K562 (cell line): Measurements from ENCODE around the gene SIK3. TPM values are rescaled to one million over a fixed set of nuclear protein-coding genes. Genes with fewer than 3 reads are reported as not detected.

Experiments used
- CEBPG ChIP-seq, 3 experiments: fragments of 200-800 bp in 1 of 3; sonication (Bioruptor generic) in 1 of 3; sonication (generic) in 1 of 3; formaldehyde crosslinking in 1 of 3; IDR thresholded peaks in 2 of 3; conservative IDR thresholded peaks in 1 of 3; 2 replicates each; pipeline versions ENCODE4 v1.6.1 to v1.8.0; 2016 to 2022; ENCODE audit warnings: missing compliant biosample characterization in 2 of 3, missing genetic modification characterization in 2 of 3, mild to moderate bottlenecking in 1 of 3, missing genetic modification reagents in 1 of 3
- EZH2 ChIP-seq: IDR thresholded peaks from 2 replicates; pipeline ENCODE4 v1.6.1; 2012; ENCODE audit warnings: low read depth, mild to moderate bottlenecking, inconsistent platforms, low read length, borderline replicate concordance
- ZNF507 ChIP-seq: conservative IDR thresholded peaks from 2 replicates; pipeline ENCODE4 v1.6.1; 2017; ENCODE audit warnings: missing genetic modification characterization, missing compliant biosample characterization
- ZNF79 ChIP-seq: fragments of 250-450 bp; sonication (Bioruptor Pico); IDR thresholded peaks from 2 replicates; pipeline ENCODE4 v1.4.0; 2020; ENCODE audit warnings: low read depth, mild to moderate bottlenecking, moderate library complexity
- polyA plus RNA-seq, 8 experiments: library from polyadenylated mRNA; depleted of rRNA in 4 of 8; stranded (reverse) in 5 of 8; unstranded in 3 of 8; fragments of >200 nt; fragmentation: Nextera tagmentation in 2 of 8; fragmentation: Illumina TruSeq in 1 of 8; extraction: Ambion mirVana in 2 of 8; extraction: Trizol in 1 of 8; gene quantifications; 2 replicates each; pipeline versions ENCODE4 v1.2.1 to v1.2.3, GENCODE V29; 2011 to 2014; ENCODE audit warnings: inconsistent platforms in 1 of 8, missing spikeins in 1 of 8
- total RNA-seq, 7 experiments: library from RNA; depleted of rRNA in 6 of 7; stranded (reverse); fragments of >200 nt in 6 of 7; fragmentation: Illumina TruSeq in 2 of 7; extraction: Trizol in 2 of 7; gene quantifications; 2 replicates each; pipeline versions ENCODE4 v1.2.1 to v1.2.3, GENCODE V29; 2011 to 2021; ENCODE audit warnings: low replicate concordance in 1 of 7
- TF ChIP-seq, protein P1 (sequence below): sonication (generic); formaldehyde crosslinking; IDR thresholded peaks from 2 replicates; pipeline ENCODE4 v1.8.0; 2023; ENCODE audit warnings: missing genetic modification reagents, mild to moderate bottlenecking, borderline replicate concordance

SIK3 gene
- total and polyA plus RNA-seq, 9 of the 15 experiments (the other 6 are each of a cell fraction or from before 2014, with no cell fraction given): 1.6 to 21.6 (median 8.0) TPM

DNA sequence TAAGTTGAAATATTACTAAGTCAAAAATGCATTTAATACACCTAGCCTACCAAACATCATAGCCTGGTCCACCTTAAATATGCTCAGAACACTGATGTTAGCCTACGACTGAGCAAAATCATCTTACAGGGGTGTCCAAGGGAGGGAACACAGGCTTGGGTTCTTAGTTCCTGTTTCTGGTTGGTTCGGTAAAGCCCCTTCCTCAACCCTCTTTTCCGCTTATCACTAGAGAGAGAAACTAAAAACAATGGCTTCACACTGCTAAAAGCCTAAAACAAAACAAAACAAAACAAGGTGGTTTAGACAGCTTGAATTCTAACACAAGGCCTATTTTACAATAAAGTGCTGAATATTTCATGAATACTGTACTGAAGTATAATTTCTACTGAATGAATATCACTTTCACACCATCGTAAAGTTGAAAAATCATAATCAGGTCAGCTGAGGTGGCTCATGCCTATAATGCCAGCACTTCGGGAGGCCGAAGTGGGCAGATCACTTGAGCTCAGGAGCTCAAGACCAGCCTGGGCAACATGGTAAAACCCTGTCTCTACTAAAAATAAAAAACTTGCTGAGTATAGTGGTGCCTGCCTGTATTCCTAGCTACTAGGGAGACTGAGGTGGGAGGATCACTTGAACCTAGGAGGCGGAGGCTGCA lies 118.0 kb downstream of the SIK3 start (continued):
- TF ChIP-seq, protein P1, sequence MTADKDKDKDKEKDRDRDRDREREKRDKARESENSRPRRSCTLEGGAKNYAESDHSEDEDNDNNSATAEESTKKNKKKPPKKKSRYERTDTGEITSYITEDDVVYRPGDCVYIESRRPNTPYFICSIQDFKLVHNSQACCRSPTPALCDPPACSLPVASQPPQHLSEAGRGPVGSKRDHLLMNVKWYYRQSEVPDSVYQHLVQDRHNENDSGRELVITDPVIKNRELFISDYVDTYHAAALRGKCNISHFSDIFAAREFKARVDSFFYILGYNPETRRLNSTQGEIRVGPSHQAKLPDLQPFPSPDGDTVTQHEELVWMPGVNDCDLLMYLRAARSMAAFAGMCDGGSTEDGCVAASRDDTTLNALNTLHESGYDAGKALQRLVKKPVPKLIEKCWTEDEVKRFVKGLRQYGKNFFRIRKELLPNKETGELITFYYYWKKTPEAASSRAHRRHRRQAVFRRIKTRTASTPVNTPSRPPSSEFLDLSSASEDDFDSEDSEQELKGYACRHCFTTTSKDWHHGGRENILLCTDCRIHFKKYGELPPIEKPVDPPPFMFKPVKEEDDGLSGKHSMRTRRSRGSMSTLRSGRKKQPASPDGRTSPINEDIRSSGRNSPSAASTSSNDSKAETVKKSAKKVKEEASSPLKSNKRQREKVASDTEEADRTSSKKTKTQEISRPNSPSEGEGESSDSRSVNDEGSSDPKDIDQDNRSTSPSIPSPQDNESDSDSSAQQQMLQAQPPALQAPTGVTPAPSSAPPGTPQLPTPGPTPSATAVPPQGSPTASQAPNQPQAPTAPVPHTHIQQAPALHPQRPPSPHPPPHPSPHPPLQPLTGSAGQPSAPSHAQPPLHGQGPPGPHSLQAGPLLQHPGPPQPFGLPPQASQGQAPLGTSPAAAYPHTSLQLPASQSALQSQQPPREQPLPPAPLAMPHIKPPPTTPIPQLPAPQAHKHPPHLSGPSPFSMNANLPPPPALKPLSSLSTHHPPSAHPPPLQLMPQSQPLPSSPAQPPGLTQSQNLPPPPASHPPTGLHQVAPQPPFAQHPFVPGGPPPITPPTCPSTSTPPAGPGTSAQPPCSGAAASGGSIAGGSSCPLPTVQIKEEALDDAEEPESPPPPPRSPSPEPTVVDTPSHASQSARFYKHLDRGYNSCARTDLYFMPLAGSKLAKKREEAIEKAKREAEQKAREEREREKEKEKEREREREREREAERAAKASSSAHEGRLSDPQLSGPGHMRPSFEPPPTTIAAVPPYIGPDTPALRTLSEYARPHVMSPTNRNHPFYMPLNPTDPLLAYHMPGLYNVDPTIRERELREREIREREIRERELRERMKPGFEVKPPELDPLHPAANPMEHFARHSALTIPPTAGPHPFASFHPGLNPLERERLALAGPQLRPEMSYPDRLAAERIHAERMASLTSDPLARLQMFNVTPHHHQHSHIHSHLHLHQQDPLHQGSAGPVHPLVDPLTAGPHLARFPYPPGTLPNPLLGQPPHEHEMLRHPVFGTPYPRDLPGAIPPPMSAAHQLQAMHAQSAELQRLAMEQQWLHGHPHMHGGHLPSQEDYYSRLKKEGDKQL (CRISPR knock-in tag): no peak
- TF ChIP-seq ZNF79 (no peak), CEBPG (CRISPR knock-in tag; IDR thresholded peaks at IDR 0.05) (no peak), CEBPG (tag; conservative IDR thresholded peaks at IDR 0.05 in 1 of 2, IDR thresholded peaks at IDR 0.05 in 1 of 2) (no peak), EZH2 (no peak), ZNF507 (tag) (no peak)
